B cell (primary cell): Measurements from ENCODE around the gene RCOR3. TPM values are rescaled to one million over a fixed set of nuclear protein-coding genes. Genes with fewer than 3 reads are reported as not detected.

Experiments
- ATAC-seq: fragments of 200-7000 bp; cut with Tn5 transposase; one replicate; pipeline ENCODE4 v1.10.0; 2021; ENCODE audit warnings: low read depth, mild to moderate bottlenecking, moderate number of reproducible peaks, moderate library complexity
- CTCF ChIA-PET: fragments of 350-600 bp; sonication (Branson Sonifier 250); formaldehyde crosslinking; loops from one replicate; lab custom pipeline; 2021; ENCODE audit warnings: antibody characterized with exemption, inconsistent platforms; lab: Charles Lee
- POLR2A ChIA-PET: fragments of 350-600 bp; sonication (Branson Sonifier 250); formaldehyde crosslinking; loops from one replicate; lab custom pipeline; 2021; ENCODE audit warnings: antibody characterized with exemption; lab: Charles Lee
- DNase-seq: peaks from one replicate; pipeline ENCODE4 v3.0.0; 2013
- H2AFZ ChIP-seq: 2 replicates; pipeline ENCODE4 v1.6.1; 2012; ENCODE audit warnings: mild to moderate bottlenecking, low read depth, low read length; ENCODE audit not compliant: insufficient read depth, poor library complexity, severe bottlenecking
- H3K27ac ChIP-seq, 2 donors: 1 replicate in 1 of 2; 2 replicates in 1 of 2; pipeline ENCODE4 v1.5.1; 2012 to 2013; ENCODE audit warnings: low read length in 2 of 2, mild to moderate bottlenecking in 2 of 2, moderate library complexity in 1 of 2
- H3K27me3 ChIP-seq, 4 experiments: fragments of 200-600 bp in 1 of 4; sonication (generic) in 1 of 4; replicated peaks in 1 of 4; 1 replicate in 2 of 4; 2 replicates in 2 of 4; pipeline versions ENCODE4 v1.6.1 to v1.7.0; 2013 to 2016; ENCODE audit warnings: low read length in 3 of 4, mild to moderate bottlenecking in 2 of 4, mixed read lengths in 1 of 4, moderate library complexity in 1 of 4; ENCODE audit not compliant: insufficient read depth in 4 of 4, control insufficient read depth in 3 of 4; ENCODE audit errors: control extremely low read depth in 1 of 4
- H3K36me3 ChIP-seq, 2 experiments: replicated peaks in 1 of 2; 1 replicate in 1 of 2; 2 replicates in 1 of 2; pipeline versions ENCODE4 v1.6.1 to v1.7.1; 2013; ENCODE audit warnings: low read length in 1 of 2; ENCODE audit not compliant: insufficient read depth in 2 of 2, control insufficient read depth in 1 of 2; ENCODE audit errors: control extremely low read depth in 1 of 2, extremely low read depth in 1 of 2
- H3K4me1 ChIP-seq, 2 donors: fragments of 200-600 bp in 1 of 2; sonication (generic) in 1 of 2; 1 replicate in 1 of 2; 2 replicates in 1 of 2; pipeline versions ENCODE4 v1.5.1 to v1.6.1; 2013 to 2017; ENCODE audit warnings: low read length in 2 of 2; ENCODE audit not compliant: control insufficient read depth in 2 of 2, insufficient read depth in 2 of 2
- H3K4me2 ChIP-seq: replicated peaks from 2 replicates; pipeline ENCODE3; 2012; ENCODE audit warnings: mild to moderate bottlenecking, low read depth, low read length; ENCODE audit not compliant: poor library complexity, severe bottlenecking
- H3K4me3 ChIP-seq, 5 experiments: fragments of 200-600 bp in 1 of 5; sonication (generic) in 1 of 5; 1 replicate in 3 of 5; 2 replicates in 2 of 5; pipeline versions ENCODE4 v1.5.1 to v1.7.0; 2011 to 2016; ENCODE audit warnings: low read length in 4 of 5, mild to moderate bottlenecking in 4 of 5, low read depth in 2 of 5, control low read depth in 1 of 5, moderate library complexity in 1 of 5; ENCODE audit not compliant: insufficient read depth in 1 of 5; ENCODE audit errors: control extremely low read depth in 1 of 5, extremely low read depth in 1 of 5
- H3K79me2 ChIP-seq: fragments of 200-600 bp; sonication (generic); one replicate; pipeline ENCODE4 v1.6.0; 2016; ENCODE audit warnings: low read length; ENCODE audit not compliant: control insufficient read depth, insufficient read depth
- H3K9ac ChIP-seq: fragments of 200-600 bp; sonication (generic); 2 replicates; pipeline ENCODE4 v1.6.1; 2017; ENCODE audit warnings: mild to moderate bottlenecking, low read length, moderate library complexity
- H3K9me3 ChIP-seq, 3 donors: one replicate each; pipeline versions ENCODE4 v1.6.1 to v1.7.1; 2013; ENCODE audit warnings: low read length in 2 of 3; ENCODE audit not compliant: control insufficient read depth in 2 of 3, insufficient read depth in 1 of 3; ENCODE audit errors: control extremely low read depth in 1 of 3
- H4K20me1 ChIP-seq: 2 replicates; pipeline ENCODE4 v1.6.0; 2012; ENCODE audit warnings: mild to moderate bottlenecking, low read length; ENCODE audit not compliant: insufficient read depth, control insufficient read depth, poor library complexity, severe bottlenecking
- H3K27ac Mint-ChIP-seq: one replicate; pipeline ENCODE4 v1.8.0; 2021; ENCODE audit warnings: mixed read lengths
- H3K27me3 Mint-ChIP-seq: one replicate; pipeline ENCODE4 v1.8.0; 2021; ENCODE audit warnings: mixed read lengths
- H3K4me1 Mint-ChIP-seq: one replicate; pipeline ENCODE4 v1.8.0; 2021; ENCODE audit warnings: mixed read lengths
- H3K4me3 Mint-ChIP-seq: one replicate; pipeline ENCODE4 v1.8.0; 2021; ENCODE audit warnings: mixed read lengths
- H3K9me3 Mint-ChIP-seq: one replicate; pipeline ENCODE4 v1.8.0; 2022; ENCODE audit warnings: mixed read lengths; ENCODE audit not compliant: insufficient read depth
- EZH2 ChIP-seq: IDR thresholded peaks from 2 replicates; pipeline ENCODE4 v1.6.1; 2012; ENCODE audit warnings: borderline replicate concordance, low read depth, mild to moderate bottlenecking, moderate library complexity, low read length; ENCODE audit not compliant: insufficient read depth, poor library complexity, severe bottlenecking
- WGBS: methylation state at CpG from one replicate; pipeline ENCODE4 v1.1.5; 2013; ENCODE audit warnings: missing lambda C conversion rate; ENCODE audit not compliant: insufficient coverage; 5-methylcytosine and 5-hydroxymethylcytosine counted together
- intact Hi-C: fragments of 100-400 bp; cut with micrococcal nuclease; formaldehyde crosslinking; loops from one replicate; pipeline ENCODE4 v1.10.0; 2022
- polyA plus RNA-seq: library from polyadenylated mRNA; depleted of rRNA; stranded (reverse); fragments of >200 nt; gene quantifications from 2 replicates; pipeline ENCODE4 v1.2.3, GENCODE V29; 2012
- total RNA-seq, 2 donors: library from RNA; stranded (reverse); fragments of 120-200 nt in 1 of 2; gene quantifications; 1 replicate in 1 of 2; 2 replicates in 1 of 2; pipeline versions ENCODE4 v1.2.3 to v1.2.4, GENCODE V29; 2013 to 2022
- TF ChIP-seq, protein P1 (sequence below): fragments of 200-600 bp; IDR thresholded peaks from one replicate; pipeline ENCODE4 v1.8.0; 2022; ENCODE audit warnings: antibody characterized with exemption, mild to moderate bottlenecking

Gene RCOR3
- total and polyA plus RNA-seq, 2 donors (not counting 1 experiment from before 2014, with no cell fraction given): 42.7 to 120 TPM

- Histone ChIP-seq H3K4me2 (peak overlapping the region; percentile 81), H3K4me1 (peaks cover 87 to 90% of the 10 kb centered on the region in 2 donors), H3K36me3 (peaks cover 0 to 31% of the 10 kb centered on the region in 2 experiments), H2AFZ (no peak overlapping the region), H3K9me3 (no peaks in the 10 kb centered on the region), H3K27ac (peak overlapping the region; percentile 73 to 92), H3K9ac (peak overlapping the region; percentile 86), H3K27me3 (no peaks in the 10 kb centered on the region), H3K4me3 (peak overlapping the region in 4 of 5 experiments; percentile 7 to 81 (median 74)), H3K79me2 (peaks cover 99% of the 10 kb centered on the region), H4K20me1 (peaks cover 6% of the 10 kb centered on the region)
- no peaks in the 10 kb centered on the region for H3K27me3 Mint-ChIP-seq
- H3K9me3 Mint-ChIP-seq: no peaks in the 10 kb centered on the region
- H3K27ac Mint-ChIP-seq: peak overlapping the region; percentile 97
- H3K4me1 Mint-ChIP-seq: peaks cover 84% of the 10 kb centered on the region
- ATAC-seq (no peak), DNase-seq (no peak)
- WGBS: 86% methylated on average over 8 of the region's 8 CpGs
- intact Hi-C loops: loop anchor here (10.0 kb wide), 1 partner anchor 986 kb away; no protein-coding TSS in a partner anchor
- no peak for TF ChIP-seq EZH2
- TF ChIP-seq, protein P1, sequence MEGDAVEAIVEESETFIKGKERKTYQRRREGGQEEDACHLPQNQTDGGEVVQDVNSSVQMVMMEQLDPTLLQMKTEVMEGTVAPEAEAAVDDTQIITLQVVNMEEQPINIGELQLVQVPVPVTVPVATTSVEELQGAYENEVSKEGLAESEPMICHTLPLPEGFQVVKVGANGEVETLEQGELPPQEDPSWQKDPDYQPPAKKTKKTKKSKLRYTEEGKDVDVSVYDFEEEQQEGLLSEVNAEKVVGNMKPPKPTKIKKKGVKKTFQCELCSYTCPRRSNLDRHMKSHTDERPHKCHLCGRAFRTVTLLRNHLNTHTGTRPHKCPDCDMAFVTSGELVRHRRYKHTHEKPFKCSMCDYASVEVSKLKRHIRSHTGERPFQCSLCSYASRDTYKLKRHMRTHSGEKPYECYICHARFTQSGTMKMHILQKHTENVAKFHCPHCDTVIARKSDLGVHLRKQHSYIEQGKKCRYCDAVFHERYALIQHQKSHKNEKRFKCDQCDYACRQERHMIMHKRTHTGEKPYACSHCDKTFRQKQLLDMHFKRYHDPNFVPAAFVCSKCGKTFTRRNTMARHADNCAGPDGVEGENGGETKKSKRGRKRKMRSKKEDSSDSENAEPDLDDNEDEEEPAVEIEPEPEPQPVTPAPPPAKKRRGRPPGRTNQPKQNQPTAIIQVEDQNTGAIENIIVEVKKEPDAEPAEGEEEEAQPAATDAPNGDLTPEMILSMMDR: no peak
- H3K4me3 Mint-ChIP-seq: peak overlapping the region; percentile 93
- POLR2A ChIA-PET: interaction anchor here (1.4 kb wide), 1 partner anchor 18 kb away, joined by 3 read pairs; no protein-coding TSS in a partner anchor
- CTCF ChIA-PET: interaction anchor here (1.4 to 13.8 kb wide), 2 partner anchors 13 to 184 kb away, joined by 3 to 333 read pairs; no protein-coding TSS in a partner anchor
Measured at GRCh38 chr1:211330282-211330936, 71.2 kb downstream of the RCOR3 start.
